Endodermal cell (in vitro differentiated cells): ENCODE results near the gene KCNJ14. TPM values are rescaled to one million over a fixed set of nuclear protein-coding genes. Genes with fewer than 3 reads are reported as not detected.

Experiments used
- DNase-seq: peaks from one replicate; pipeline ENCODE4 v3.0.0-alpha.2; 2017
- H3K27ac ChIP-seq: 2 replicates; pipeline ENCODE4 v1.5.1; 2013; ENCODE audit warnings: mild to moderate bottlenecking, low read depth, low read length, moderate library complexity
- H3K27me3 ChIP-seq: 2 replicates; pipeline ENCODE4 v1.6.1; 2013; ENCODE audit warnings: mild to moderate bottlenecking, low read length, moderate library complexity; ENCODE audit not compliant: insufficient read depth, control insufficient read depth, poor library complexity, severe bottlenecking
- H3K36me3 ChIP-seq: 2 replicates; pipeline ENCODE4 v1.7.0; 2013; ENCODE audit warnings: mild to moderate bottlenecking, low read length, moderate library complexity; ENCODE audit not compliant: control insufficient read depth, insufficient read depth
- H3K4me1 ChIP-seq: one replicate; pipeline ENCODE4 v1.7.0; 2013; ENCODE audit warnings: low read length; ENCODE audit not compliant: control insufficient read depth, insufficient read depth
- H3K4me3 ChIP-seq: 2 replicates; pipeline ENCODE4 v1.5.1; 2013; ENCODE audit warnings: mild to moderate bottlenecking, low read length, moderate library complexity
- H3K9ac ChIP-seq: 2 replicates; pipeline ENCODE4 v1.6.1; 2013; ENCODE audit warnings: mild to moderate bottlenecking, low read length, moderate library complexity; ENCODE audit not compliant: poor library complexity, severe bottlenecking; ENCODE audit errors: extremely low read depth
- H3K9me3 ChIP-seq: 2 replicates; pipeline ENCODE4 v1.6.1; 2013; ENCODE audit warnings: mild to moderate bottlenecking, low read length, moderate library complexity; ENCODE audit not compliant: control insufficient read depth
- H3K27ac Mint-ChIP-seq: 2 replicates; pipeline ENCODE4 v1.8.0; 2020; ENCODE audit warnings: mixed read lengths
- H3K27me3 Mint-ChIP-seq: 2 replicates; pipeline ENCODE4 v1.8.0; 2021; ENCODE audit warnings: mild to moderate bottlenecking, mixed read lengths; ENCODE audit not compliant: insufficient read depth
- H3K36me3 Mint-ChIP-seq: 2 replicates; pipeline ENCODE4 v1.8.0; 2020; ENCODE audit warnings: low read depth, mixed read lengths
- H3K4me1 Mint-ChIP-seq: 2 replicates; pipeline ENCODE4 v1.8.0; 2020; ENCODE audit warnings: mixed read lengths
- H3K4me3 Mint-ChIP-seq: 2 replicates; pipeline ENCODE4 v1.8.0; 2020; ENCODE audit warnings: mild to moderate bottlenecking, moderate library complexity, mixed read lengths
- H3K9me3 Mint-ChIP-seq: 2 replicates; pipeline ENCODE4 v1.8.0; 2020; ENCODE audit warnings: mild to moderate bottlenecking, mixed read lengths
- WGBS, 2 experiments: methylation state at CpG; one replicate each; pipeline versions ENCODE4 v1.1.5 to v1.1.7; 2013; ENCODE audit warnings: missing lambda C conversion rate in 2 of 2, mixed read lengths in 1 of 2; ENCODE audit not compliant: insufficient coverage in 1 of 2, insufficient read length in 1 of 2; 5-methylcytosine and 5-hydroxymethylcytosine counted together
- total RNA-seq, 2 donors: library from RNA; stranded (reverse); fragmentation: NEBNext Ultra II Directional in 1 of 2; extraction: Animal tissue kit (Norgen Biotek cat#: 25700) in 1 of 2; gene quantifications; 2 replicates in 1 of 2; 3 replicates in 1 of 2; pipeline ENCODE4 v1.2.1, GENCODE V29; 2021
- TF ChIP-seq, protein P1 (sequence below): fragments of 200-600 bp; sonication (generic); conservative IDR thresholded peaks from 2 replicates; pipeline ENCODE4 v1.5.0; 2021; ENCODE audit warnings: antibody characterized with exemption, mild to moderate bottlenecking

KCNJ14 gene
- total RNA-seq, 2 donors from 2014 or later, result 0.73 to 1.1 TPM

DNA sequence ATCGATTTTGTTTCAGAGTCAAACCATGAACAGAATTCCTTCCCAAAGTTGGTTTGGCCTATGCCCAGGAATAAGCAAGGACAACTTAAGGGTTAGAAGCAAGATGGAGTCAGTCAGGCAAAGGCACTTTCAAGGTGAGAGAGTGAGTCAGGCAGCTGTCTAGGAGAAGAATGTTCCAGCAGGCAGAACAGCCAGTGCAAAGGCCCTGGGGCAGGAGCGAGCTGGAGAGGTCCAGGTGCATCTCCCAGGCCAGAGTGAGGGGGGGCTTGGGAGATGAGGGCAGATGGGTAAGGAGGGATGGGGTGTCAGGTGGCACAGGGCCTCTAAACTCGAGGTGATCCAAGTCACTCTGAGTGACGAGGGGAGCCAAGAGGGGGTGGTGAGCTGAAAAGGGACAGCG lies 18.8 kb upstream of the KCNJ14 start:
- no peak for DNase-seq
- Histone ChIP-seq H3K4me3 (no peak overlapping the region), H3K27me3 (peaks cover 2% of the 10 kb centered on the region), H3K27ac (no peak overlapping the region), H3K9me3 (no peaks in the 10 kb centered on the region), H3K4me1 (no peaks in the 10 kb centered on the region), H3K36me3 (no peaks in the 10 kb centered on the region), H3K9ac (no peak overlapping the region)
- no peak overlapping the region for H3K27ac Mint-ChIP-seq
- no peaks in the 10 kb centered on the region for H3K9me3 Mint-ChIP-seq
- peaks cover 6% of the 10 kb centered on the region for H3K27me3 Mint-ChIP-seq
- 90 to 94% methylated on average over 4 to 5 of the region's 5 CpGs for WGBS, 2 experiments
- no peak overlapping the region for H3K4me3 Mint-ChIP-seq
- H3K4me1 Mint-ChIP-seq, result no peaks in the 10 kb centered on the region
- no peaks in the 10 kb centered on the region for H3K36me3 Mint-ChIP-seq
- TF ChIP-seq, protein P1, sequence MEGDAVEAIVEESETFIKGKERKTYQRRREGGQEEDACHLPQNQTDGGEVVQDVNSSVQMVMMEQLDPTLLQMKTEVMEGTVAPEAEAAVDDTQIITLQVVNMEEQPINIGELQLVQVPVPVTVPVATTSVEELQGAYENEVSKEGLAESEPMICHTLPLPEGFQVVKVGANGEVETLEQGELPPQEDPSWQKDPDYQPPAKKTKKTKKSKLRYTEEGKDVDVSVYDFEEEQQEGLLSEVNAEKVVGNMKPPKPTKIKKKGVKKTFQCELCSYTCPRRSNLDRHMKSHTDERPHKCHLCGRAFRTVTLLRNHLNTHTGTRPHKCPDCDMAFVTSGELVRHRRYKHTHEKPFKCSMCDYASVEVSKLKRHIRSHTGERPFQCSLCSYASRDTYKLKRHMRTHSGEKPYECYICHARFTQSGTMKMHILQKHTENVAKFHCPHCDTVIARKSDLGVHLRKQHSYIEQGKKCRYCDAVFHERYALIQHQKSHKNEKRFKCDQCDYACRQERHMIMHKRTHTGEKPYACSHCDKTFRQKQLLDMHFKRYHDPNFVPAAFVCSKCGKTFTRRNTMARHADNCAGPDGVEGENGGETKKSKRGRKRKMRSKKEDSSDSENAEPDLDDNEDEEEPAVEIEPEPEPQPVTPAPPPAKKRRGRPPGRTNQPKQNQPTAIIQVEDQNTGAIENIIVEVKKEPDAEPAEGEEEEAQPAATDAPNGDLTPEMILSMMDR, result no peak

DNA sequence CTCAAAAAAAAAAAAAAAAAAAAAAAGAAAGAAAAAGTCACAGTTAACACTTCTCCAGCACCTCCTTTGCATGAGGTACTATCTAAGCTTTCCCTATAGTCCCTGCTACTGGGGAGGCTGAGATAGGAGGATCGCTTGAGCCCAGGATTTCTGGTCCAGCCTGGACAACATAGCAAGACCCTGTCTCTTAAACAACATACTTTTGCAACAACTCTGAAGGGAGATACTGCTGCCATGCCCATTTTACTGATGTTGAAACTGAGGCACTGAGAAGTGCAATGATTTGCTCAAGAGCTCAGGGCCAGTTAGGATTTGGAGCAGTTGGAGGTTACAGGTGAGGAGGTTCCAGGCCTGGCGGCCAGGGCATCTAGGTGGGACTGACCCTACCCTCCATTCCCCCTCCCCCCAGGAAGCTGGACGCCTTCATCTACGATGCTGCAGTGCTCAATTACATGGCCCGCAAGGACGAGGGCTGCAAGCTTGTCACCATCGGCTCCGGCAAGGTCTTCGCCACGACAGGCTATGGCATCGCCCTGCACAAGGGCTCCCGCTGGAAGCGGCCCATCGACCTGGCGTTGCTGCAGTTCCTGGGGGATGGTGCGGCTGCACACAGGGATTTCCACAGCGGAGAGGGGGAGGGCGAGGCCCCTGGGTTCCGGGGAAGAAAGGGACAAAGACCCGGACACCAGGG lies 13.9 kb upstream of the KCNJ14 start:
- Histone ChIP-seq H3K36me3 (no peaks in the 10 kb centered on the region), H3K4me3 (no peak overlapping the region), H3K27ac (no peak overlapping the region), H3K9me3 (no peaks in the 10 kb centered on the region), H3K4me1 (no peaks in the 10 kb centered on the region), H3K27me3 (peaks cover 21% of the 10 kb centered on the region), H3K9ac (no peak overlapping the region)
- no peak overlapping the region for H3K4me3 Mint-ChIP-seq
- H3K36me3 Mint-ChIP-seq, result peaks cover 8% of the 10 kb centered on the region
- H3K27ac Mint-ChIP-seq, result no peak overlapping the region
- peaks cover 12% of the 10 kb centered on the region for H3K4me1 Mint-ChIP-seq
- no peaks in the 10 kb centered on the region for H3K9me3 Mint-ChIP-seq
- H3K27me3 Mint-ChIP-seq, result peaks cover 31% of the 10 kb centered on the region
- TF ChIP-seq, protein P1, result no peak
- 96% methylated on average over 14 to 20 of the region's 20 CpGs for WGBS, 2 experiments
- DNase-seq, result no peak

DNA sequence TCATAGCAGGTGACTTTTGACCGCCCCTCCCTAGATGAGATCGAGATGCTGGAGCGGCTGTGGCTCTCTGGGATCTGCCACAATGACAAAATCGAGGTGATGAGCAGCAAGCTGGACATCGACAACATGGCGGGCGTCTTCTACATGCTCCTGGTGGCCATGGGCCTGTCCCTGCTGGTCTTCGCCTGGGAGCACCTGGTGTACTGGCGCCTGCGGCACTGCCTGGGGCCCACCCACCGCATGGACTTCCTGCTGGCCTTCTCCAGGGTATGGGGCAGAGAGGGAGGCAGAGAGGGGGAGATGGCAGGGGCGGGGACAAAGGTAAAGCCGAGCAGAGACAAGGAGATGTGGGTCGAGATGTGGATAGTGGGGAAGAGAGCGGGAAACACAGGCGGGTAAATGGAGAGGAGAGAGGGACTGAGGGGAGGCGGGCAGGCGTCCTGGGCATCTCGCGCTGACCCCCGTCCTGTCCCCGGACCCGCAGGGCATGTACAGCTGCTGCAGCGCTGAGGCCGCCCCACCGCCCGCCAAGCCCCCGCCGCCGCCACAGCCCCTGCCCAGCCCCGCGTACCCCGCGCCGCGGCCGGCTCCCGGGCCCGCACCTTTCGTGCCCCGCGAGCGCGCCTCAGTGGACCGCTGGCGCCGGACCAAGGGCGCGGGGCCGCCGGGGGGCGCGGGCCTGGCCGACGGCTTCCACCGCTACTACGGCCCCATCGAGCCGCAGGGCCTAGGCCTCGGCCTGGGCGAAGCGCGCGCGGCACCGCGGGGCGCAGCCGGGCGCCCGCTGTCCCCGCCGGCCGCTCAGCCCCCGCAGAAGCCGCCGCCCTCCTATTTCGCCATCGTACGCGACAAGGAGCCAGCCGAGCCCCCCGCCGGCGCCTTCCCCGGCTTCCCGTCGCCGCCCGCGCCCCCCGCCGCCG lies 13.0 kb upstream of the KCNJ14 start:
- Histone ChIP-seq H3K9ac (no peak overlapping the region), H3K36me3 (peaks cover 2% of the 10 kb centered on the region), H3K4me1 (no peaks in the 10 kb centered on the region), H3K4me3 (no peak overlapping the region), H3K27ac (no peak overlapping the region), H3K9me3 (no peaks in the 10 kb centered on the region), H3K27me3 (peaks cover 21% of the 10 kb centered on the region)
- Mint-ChIP-seq H3K9me3 (no peaks in the 10 kb centered on the region), H3K27me3 (peaks cover 31% of the 10 kb centered on the region), H3K36me3 (peaks cover 10% of the 10 kb centered on the region), H3K4me3 (no peak overlapping the region), H3K27ac (no peak overlapping the region), H3K4me1 (peaks cover 14% of the 10 kb centered on the region)
- 78 to 87% methylated on average over 24 to 94 of the region's 94 CpGs for WGBS, 2 experiments
- TF ChIP-seq, protein P1, result no peak
- DNase-seq, result peak; percentile 59
